Subcutaneous adipose tissue (tissue), 4 donors: Measurements from ENCODE around the gene CYREN. TPM values are rescaled to one million over a fixed set of nuclear protein-coding genes. Genes with fewer than 3 reads are reported as not detected.

Experiments
- CTCF ChIP-seq: fragments of 450-650 bp; IDR thresholded peaks from one replicate; pipeline ENCODE4 v1.5.1; 2016; ENCODE audit warnings: low read depth, mild to moderate bottlenecking, control low read depth, antibody characterized with exemption, moderate library complexity
- total RNA-seq, 4 donors: library from RNA; depleted of rRNA; stranded (reverse); fragments of >200 nt; gene quantifications; one replicate each; pipeline ENCODE4 v1.1.0, GENCODE V29; 2016

CYREN gene
- total RNA-seq, 4 donors from 2014 or later, result 21.9 to 33.0 (median 29.8) TPM

GRCh38 chr7:135210888-135211178 lies 40.3 kb upstream of the CYREN start:
- TF ChIP-seq CTCF, result no peak

- no peak for TF ChIP-seq CTCF
These were observed 38.8 kb upstream of the CYREN start for GRCh38 chr7:135209225-135209834.

- no peak for TF ChIP-seq CTCF
These were observed 37.7 kb upstream of the CYREN start for GRCh38 chr7:135208102-135208793.

- no peak for TF ChIP-seq CTCF
These were observed 37.0 kb upstream of the CYREN start for GRCh38 chr7:135207406-135208101.

- TF ChIP-seq CTCF, result no peak
These were observed 36.5 kb upstream of the CYREN start for GRCh38 chr7:135206941-135207391.

- no peak for TF ChIP-seq CTCF
These were observed 35.3 kb upstream of the CYREN start for GRCh38 chr7:135205850-135206249.

GRCh38 chr7:135204876-135205275 lies 34.4 kb upstream of the CYREN start:
- TF ChIP-seq CTCF, result no peak
